GM10266 (cell line): ENCODE measurements around the gene RERE.
A peak's percentile ranks its signal among the peaks of the same experiment; 100 is the strongest.

Experiments
- DNase-seq: peaks from one replicate; pipeline ENCODE4 v3.0.0; 2012; ENCODE audit errors: extremely low spot score
- TF ChIP-seq, protein P1 (sequence below): IDR thresholded peaks from 2 replicates; pipeline ENCODE4 v1.5.1; 2012; ENCODE audit warnings: mild to moderate bottlenecking, low read depth; ENCODE audit not compliant: control insufficient read depth, insufficient read depth; ENCODE audit errors: missing control alignments

Gene RERE

DNA sequence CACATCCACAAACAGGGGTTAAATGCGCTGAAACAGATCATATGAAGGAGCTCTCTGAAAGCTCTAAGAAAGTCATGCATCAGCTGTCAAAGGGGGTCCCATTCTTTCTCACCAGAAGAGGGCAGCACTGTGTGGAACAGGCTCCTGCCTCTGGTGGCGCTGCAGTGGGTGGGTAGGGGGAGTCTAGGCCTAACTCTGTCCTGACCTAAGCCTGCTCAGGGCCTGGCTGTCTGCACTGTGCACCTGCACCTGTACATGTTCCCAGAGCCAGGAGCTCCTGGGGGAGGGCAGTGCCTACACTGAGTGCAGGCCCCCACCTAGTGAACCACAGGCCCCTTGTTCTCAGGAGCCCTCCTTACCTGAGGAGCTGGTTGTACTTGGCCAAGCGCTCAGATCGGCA is 45.1 kb upstream of the RERE start:
- TF ChIP-seq, protein P1, sequence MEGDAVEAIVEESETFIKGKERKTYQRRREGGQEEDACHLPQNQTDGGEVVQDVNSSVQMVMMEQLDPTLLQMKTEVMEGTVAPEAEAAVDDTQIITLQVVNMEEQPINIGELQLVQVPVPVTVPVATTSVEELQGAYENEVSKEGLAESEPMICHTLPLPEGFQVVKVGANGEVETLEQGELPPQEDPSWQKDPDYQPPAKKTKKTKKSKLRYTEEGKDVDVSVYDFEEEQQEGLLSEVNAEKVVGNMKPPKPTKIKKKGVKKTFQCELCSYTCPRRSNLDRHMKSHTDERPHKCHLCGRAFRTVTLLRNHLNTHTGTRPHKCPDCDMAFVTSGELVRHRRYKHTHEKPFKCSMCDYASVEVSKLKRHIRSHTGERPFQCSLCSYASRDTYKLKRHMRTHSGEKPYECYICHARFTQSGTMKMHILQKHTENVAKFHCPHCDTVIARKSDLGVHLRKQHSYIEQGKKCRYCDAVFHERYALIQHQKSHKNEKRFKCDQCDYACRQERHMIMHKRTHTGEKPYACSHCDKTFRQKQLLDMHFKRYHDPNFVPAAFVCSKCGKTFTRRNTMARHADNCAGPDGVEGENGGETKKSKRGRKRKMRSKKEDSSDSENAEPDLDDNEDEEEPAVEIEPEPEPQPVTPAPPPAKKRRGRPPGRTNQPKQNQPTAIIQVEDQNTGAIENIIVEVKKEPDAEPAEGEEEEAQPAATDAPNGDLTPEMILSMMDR: peak; percentile 35
- no peak for DNase-seq

DNA sequence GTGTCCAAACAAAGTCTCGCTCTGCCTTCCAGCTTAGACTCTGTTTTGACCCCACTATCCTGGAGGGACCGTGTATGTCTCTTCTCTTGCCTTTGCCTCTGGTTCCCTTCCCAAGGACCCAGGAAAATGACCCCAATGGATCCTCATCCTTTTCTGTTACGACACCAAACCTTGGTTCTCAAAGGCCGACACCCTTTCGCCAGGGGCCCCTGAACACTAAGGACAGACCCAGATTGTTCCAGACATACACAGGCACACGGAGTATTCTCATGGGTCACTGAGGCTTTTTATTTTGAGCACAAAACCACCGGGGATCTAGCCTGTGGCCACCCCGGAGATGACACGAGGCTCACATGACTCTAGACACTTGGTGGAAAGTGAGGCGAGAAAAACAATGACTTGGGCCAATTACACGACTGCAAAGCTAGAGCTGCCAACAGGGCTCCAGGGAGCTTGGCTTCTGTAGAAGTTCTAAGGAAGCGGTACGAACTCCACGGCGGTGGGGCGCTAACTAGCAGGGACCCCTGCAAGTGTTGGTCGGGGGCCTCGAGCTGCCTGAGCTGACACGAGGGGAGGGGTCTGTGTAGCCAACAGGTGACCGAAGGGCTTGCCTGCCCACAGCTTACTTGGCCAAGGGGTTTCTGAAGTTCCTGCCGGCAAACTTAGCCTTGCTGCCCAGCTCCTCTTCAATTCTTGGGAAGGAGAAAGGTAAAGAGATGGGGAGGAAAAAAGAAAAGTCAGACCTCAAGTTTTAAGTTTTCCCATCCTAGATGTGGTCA is 43.5 kb upstream of the RERE start:
- no peak for DNase-seq
- TF ChIP-seq, protein P1: no peak

DNA sequence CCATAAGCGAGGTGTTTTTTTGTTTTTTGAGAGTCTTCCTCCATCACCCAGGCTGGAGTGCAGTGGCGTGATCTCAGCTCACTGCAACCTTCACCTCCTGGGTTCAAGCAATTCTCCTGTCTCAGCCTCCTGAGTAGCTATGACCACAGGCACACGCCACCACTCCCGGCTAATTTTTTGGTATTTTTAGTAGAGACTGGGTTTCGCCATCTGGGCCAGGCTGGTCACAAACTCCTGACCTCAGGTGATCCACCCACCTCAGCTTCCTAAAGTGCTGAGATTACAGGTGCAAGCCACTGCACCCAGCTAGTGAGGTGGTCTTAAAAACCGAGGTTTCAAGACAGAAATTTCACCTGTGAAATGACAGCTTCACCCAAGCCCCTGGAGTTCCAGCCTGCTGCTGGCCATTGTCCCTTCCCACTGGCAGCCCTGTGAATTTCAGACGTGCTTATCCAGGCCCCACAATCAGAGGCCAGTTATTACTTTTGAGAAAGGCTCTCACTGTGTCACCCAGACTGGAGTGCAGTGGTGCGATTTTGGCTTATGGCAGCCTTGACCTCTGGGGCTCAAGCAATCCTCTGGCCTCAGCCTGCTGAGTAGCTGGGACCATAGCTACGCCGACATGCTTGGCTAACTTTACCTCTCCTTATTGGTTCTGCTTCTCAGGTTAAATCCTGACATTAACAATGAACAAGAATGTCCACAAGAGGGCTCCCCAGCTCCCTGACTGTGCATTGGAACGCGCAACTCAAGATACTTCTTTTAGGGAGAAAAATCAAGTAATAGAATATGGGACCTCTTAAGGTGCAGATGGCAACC is 41.7 kb upstream of the RERE start:
- no peak for DNase-seq

DNA sequence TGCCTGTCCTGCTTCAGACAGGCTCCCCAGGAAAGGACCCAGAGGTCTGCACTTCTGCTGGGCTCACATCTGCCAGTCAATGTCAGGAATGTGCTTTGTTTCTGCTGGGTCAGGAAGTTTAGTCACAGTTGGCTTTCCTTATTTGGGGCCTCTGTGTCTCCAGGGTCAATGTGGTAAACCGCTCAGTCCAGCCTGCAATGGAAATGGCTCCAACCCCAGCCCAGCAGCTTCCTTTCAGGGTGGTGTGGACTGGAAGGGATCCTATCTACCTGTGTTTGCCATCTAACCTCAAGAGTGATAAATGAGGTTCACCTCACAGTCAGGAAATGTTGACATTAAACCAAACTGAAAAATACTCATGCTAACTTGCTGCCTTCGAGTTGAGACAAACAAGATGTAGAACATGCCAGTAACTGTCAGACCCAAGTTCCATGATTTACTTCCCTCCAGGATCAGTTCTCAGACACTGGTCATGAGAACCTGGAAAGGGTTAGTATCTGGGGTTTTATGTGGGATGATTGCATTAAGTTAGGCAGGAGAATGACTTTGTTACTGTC is 40.8 kb upstream of the RERE start:
- no peak for DNase-seq
- TF ChIP-seq, protein P1: no peak

More for the DNA sequence above, 41.7 kb upstream of the RERE start:
- TF ChIP-seq, protein P1: peak; percentile 67

DNA sequence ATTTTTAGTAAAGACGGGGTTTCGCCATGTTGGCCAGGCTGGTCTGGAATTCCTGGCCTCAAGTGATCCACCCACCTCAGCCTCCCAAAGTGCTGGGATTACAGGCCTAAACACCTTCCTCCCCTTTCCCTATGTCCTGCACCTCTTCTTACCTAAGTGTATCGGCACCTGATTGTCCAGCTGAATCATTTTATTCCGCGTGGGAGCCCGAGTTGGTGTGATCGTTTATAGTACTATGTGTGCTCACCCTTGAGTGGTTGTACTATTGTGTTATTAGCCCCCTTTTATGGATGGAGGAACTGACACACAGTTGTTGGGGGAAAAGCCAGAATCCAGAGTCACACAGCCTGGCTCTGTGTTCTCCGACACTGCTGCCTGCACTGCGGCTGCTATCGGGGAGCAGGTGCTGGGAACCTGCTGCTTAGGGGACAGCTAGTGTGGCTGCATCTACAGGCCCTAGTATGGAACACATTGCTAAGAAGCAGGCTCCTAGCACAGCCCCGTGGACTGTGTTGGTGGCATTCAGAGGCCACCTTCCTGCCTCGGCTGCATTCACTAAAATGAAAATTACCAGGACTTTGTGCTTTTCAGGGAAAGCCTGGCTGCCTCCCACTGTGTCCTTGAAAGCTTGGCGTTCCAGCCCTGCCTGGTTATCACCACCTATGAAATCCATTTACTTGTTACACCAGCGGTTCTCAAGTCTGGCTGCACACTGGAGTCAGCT is 39.4 kb upstream of the RERE start:
- no peak for DNase-seq
- TF ChIP-seq, protein P1: no peak

DNA sequence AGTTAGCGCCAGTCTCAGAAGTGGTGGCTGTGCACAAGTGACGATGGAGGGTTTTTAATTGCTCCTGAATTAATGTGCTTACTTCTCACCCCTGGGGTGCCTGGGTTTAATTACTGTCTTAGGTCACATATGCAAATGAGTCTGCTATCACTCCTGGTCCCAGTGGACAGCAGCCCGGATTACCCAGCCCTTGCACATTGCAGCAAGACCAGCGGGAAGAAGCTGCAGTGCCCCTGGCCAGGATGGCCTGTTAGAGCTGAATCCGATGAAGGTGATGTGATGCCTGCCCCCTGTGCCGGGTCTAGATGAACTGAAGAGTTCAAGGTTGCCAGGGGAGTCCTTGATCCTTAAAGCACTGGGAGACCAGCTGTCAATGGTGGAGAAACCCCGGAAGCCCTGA is 36.8 kb upstream of the RERE start:
- no peak for DNase-seq
- TF ChIP-seq, protein P1: no peak
